Cortex of kidney (tissue), 1 donor: Measurements from ENCODE around the gene BCL2L13.
"Not testable (repeated sequence)": the region's sequence is repeated elsewhere in the genome, so short reads cannot be mapped to it uniquely, and the experiment has no call there.

ENCODE experiments used
- DNase-seq: peaks from one replicate; lab custom pipeline; 2025; lab: John Stamatoyannopoulos, UW

Gene BCL2L13

DNA sequence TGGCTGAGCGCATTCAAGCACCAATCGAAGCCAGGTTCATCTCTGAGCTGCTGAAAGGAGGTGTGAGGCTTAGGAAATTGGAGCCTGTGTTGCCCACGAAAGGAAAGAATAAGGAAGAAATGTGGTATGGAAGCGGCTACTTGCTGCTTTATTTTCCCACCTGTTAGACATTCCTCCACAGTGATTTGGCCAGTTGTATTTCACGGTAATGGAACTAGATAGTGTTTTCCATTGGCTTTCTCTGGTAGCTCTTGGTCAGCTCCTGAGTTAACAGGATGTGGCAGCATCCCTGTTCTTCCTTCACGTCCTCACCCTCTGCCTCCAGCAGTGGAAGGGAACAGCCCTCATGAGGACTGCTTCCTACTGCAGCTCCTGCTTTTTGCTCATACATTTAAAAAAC, 91.0 kb downstream of the BCL2L13 start:
- DNase-seq: no peak

DNA sequence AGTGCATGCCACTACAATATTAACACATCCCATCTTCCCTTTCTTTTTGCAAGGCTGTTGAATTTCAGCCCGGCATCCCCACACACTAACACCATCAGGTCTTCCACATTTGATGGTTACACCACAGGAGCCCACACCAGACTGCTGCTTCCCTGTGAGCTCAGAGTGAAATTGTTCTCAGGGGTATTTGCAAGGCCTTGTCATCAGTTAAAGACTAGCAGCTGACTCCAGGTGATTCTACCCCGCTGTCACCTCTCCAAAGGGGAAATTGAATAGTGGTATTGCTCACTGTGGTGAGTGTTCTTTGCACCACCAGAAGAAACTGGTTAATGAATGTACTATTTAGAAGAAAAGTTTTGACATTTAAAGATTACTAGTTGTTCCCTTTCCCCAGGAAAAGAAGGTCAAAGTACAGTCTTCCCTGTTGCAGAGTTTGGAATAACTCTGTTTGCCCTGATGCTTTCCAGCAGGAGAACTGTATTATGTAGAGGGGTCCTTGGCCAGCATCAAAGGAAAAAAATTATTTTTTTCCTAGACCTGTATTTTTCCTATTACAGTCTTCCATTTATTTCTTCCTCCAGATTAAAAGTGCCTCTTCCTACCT, 93.8 kb downstream of the BCL2L13 start:
- DNase-seq: no peak

DNA sequence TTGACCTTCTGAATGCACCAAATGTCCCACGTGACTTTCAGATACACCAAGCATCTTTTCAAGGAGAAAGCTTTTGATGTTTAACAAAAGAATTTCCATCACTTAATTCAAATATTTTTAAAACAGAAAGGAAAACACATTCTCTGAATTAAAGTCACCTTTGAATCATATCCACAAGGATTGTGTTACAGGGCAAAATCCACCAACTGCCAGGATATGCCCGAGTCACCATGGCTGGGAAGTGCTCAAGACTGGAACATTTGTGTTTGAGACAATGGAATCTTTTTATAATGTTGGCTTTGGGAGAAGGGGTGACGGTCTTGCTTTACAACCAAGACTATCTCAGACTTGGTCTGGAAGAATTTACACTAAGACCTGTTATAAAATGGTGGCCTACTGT, 94.9 kb downstream of the BCL2L13 start:
- no peak for DNase-seq

DNA sequence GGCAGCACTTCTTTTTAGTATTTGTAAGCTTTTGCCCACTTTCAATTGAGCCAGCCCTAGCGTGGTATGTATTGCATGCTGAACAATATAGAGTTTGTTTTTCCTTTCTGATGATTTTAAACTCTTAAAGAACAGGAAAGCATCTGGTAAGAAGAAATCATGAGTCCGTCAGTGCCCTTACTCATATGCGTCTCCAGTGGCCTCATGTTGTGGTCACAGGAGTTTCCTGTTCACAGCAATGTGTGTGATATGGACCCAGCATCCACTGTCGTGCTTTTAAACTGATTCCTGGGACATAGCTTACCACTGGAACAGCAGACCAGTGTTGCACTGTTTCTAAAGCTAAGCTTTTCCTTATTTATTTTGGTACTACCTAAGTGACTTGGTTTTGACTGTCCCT, 95.6 kb downstream of the BCL2L13 start:
- DNase-seq: no peak

DNA sequence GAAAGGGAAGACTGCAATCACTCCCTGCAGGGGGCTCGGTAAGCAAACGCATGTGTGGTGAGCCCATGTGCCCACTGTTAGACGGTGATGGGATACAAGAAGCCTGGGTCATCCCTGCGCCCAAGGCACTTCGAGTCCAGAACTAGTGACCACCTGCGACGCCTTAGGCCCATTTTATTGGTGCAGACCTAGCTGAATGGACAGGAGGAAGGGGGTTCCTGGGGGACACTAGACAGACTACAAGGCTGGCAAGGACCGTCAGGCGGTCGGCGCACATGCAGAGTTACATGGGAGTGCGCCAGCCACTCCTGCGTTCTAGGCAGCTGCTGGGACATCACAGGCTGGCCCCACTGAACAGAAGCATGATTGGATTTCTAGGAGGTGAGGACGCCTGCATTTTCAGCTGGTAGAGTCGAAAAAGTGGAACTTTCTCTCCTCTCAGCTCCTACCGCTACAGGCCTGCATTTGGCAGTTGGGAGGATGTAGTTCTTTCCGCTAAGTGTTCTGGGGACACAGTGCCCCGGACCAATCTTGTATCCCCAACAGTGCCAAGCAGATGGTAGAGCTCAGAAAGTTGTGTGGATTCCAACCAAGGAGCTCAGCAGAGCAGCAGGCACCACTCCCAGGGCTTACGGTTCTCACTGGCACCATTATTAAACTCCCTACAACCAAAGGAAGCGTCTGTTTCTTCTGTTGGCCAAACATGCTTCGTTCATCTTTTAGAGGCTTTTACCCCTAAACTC, 100.0 kb downstream of the BCL2L13 start:
- no peak for DNase-seq

DNA sequence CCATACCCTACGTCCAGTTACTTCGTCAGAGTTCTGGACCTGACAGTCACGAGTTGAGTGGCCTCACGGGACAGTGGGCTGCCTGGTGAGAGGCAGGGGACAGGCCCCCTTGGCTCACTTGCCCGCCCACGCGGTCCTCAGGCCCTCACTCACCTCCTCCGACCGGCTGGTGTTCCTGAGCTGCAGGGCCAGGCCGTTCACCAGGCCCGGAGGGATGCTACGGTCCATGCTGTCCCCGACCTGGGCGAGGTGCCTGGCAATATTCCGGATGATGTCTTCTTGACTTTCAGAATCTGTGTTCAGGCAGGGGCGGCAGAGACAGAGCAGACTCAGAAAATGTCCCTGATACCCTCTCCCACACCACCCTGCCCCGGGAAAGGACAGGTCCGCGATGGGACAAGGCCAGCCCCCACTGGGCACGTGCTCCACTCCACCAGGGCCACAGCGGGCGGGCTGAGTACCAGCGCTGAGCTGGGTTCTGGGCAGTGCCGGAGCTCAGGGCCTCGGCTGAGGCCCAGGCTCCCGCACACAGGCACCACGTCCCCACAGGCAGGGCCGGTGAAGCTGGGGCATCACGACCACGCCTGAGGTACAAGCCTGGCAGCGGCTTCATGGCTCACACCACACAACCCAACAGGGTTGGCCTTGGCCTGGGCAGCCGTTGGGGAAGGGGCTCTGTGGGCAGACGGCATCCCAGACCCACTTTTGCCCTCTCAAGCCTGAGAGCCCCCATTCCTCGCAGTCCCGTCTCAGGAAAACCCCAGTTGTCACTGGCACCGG, 100.8 kb downstream of the BCL2L13 start:
- no peak for DNase-seq

DNA sequence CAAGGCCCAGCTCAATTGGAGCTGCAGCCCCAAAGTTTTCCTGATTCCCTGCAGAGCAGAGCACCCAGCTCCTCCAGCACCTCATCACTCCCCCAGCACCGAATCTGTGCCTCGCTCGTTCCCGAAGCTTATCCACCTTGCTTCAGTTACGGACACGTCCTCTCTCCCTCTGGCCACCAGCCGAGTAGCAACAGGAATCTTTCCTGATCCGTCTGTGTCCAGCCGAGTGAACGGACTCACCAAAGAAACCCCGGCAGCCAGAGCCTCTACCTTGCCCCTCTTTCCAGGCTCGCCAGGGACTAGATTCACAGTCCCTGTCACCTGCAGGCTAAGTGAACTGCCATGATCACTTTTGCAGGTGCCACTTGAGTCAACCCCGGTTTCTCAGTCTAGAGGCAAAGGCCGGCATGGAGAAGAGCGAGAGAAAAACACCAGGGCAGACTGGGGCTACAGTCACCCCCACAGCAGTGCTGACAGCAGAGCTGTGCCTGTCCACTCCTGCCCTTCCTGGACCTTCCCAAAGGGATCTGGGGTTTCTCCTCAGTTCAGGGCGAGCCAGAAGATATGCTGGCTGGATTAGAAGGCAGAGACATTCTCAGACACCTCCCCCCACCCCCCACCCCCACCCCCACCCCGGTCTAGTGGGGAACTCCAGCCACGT, 103.4 kb downstream of the BCL2L13 start:
- DNase-seq: no peak

DNA sequence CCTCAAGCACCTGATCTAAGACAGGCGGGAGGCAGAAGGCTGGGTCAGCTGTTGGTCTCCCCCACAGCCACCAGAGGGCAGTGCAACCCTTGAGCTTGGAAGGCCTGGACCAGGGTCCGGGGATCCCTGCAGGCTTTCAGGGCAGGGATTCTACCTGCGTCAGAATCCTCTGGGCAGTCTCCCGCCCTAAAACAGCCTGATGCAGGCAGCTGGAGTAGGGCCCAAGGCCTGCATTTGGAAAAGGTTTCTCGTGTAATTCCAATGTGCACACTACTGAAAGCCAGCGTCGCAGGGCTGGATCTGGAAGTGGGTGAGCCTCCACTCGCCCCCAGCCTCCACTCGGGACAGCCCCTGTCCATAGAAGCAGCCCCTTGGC, 104.0 kb downstream of the BCL2L13 start:
- no peak for DNase-seq

DNA sequence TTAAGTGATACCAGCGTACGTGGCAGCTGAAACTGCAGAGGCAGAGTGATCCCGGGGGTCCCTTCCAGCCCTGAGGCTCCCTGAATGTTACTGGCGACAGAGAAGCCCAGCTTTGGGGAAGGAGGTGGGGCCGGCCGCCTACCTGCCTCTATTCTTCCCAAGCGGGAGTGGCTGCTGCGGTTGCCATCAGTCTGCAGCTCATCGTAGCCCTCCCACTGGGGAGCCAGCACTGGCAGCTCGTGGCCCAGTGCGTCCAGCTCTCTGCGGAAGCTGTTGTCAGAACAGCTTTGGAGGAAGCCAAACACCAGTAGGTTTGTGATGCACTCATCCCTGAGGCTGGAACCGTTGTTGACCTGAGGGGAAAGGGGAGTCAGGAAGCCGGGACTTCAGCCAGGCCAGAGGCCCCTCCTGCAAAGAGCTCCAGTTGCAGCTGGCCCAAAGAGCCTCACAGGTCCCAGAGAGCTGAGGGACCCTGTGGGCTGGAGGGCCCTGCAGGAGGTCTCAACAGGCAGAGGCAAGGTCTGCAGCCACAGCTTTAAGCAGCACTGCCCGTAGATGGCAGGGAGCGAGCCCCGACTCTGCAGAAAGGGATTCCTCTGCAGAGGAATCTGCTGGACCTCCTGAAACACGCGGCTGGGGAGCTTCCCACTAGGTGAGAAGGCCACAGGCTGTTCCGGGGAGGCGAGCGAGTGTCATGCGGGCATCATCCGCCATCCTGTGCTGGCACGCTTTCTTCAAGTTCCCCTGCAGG, 105.3 kb downstream of the BCL2L13 start:
- no peak for DNase-seq

DNA sequence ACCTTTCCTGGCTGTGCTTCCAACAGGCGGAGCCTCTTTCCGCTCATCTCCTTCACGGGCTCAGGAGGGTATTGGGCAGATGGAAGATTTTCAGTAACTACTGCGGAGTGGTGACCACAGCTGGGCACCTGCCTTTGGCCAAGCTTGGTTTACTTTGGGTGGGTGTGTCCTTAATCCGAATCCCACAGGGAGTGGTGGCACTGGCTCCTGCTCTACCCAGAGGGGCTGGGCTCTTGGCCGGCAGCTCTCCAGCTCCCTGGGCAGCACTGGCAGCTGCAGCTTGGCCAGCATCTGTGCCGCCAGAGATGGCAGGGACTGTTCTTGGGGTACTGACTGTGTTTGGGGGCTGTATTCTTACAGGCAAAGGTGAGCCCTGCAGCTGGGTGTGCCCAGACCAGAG, 105.9 kb downstream of the BCL2L13 start:
- no peak for DNase-seq

DNA sequence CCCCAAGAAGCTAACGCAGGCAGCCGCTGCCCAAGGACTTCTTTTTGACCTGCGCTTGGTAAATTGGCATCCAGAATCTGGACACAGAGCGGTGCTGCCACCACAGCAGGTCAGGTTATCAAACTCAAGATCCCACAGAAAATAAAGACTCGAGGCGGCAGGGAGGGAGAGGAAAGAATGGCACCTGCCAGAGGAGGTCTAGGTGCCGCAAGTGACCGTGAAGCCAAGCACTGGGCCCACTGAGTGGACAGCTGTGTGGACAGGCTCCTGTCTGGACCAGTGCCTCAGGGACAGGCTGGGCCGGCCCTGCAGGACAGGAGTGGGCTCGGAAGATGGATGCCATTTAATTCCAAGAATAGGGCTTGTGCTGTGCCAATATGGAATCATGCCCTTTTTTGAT, 108.4 kb downstream of the BCL2L13 start:
- no peak for DNase-seq

DNA sequence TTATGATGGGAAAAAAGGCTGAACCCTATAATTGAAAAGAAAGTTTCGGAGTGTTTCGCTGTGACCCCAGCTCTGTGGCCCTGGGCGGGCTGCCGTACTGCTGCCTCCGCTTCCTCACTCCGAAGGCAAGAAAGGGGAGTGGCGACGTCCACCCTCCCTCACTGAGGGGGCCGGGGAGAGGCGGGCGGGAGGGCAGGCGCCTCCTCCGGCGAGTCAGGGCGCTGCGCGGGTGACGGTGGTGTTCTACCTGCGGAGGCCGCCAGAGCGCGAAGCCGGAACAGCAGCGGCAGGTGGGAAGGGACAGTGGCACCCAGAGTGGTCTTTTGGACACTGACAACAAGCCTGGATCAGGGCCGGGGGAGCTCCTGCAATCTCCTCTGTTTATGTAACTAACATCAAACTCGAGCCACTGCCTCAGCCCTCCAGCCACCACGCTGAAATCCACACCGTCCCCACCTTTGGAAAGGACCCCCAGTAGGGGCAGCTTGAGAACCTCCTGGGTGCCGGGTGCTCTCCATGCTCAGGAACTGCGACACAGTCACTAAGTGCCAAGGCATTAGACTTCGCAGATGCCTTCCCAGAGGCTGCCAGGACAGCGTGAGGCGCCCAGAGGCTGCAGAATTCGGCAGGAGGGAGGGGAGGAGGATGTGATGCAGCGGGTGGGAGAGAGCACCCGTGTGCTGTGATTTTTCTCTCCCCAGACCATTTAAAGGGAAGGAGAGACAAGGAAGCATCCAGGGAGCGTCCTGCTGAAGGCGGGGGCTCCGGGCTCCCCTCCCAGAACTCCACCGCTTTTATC, 110.2 kb downstream of the BCL2L13 start:
- no peak for DNase-seq

DNA sequence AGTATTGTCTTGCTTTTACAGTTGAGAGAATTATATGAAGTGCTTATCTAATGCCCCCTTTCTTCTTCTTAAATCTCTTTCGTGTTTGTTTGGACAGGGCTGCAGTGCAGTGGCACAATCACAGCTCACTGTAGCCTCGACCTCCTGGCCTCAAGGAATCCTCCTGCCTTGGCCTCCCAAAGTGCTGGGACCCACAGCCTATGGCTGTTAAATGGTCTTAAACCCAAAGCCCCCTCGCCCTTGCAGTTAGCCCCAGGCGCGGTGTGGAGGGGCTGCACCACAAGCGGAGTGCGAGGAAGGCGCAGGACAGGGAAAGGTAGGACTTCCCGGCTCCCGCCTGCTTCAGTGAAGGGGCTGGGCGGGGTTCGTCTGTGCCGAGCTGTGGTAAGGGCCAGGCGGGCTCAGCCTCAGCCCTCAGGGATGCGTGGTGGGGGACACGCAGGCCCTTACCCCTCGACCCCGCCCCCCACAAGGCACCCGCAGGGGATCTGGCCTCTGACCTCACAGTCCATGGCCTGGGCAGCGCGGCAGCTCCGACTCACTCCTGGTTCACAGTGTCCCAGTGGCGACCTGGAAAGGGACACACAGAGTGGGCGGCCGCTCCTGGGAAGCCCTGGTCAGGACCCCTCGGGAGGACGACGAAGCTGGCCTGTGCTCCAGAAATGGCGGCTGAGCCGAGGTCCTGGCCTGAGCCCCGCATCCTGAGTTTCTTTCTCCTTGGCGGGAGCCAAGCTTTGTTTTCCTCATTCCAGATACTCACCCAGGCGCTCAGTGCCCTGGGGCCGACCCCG, 111.2 kb downstream of the BCL2L13 start:
- no peak for DNase-seq

DNA sequence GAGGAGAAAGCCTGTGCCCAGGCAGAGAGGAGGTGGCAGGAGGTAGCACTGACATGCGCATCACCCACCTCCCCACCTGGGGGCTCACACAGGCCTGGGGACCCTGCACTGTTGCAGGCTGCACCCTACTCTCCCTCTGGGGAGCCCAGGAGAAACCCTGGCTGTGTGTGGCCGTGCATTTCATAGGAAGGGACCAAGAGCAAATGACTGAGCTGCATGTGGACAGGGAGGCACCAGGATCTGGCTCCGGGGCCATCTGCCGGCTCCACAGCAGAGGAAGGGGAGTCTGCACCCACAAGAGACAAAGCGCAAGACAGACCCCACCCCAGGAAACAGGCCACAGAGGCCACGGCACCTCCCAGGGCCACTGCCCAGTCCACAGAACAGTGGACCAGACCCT, 113.0 kb downstream of the BCL2L13 start:
- DNase-seq: no peak

DNA sequence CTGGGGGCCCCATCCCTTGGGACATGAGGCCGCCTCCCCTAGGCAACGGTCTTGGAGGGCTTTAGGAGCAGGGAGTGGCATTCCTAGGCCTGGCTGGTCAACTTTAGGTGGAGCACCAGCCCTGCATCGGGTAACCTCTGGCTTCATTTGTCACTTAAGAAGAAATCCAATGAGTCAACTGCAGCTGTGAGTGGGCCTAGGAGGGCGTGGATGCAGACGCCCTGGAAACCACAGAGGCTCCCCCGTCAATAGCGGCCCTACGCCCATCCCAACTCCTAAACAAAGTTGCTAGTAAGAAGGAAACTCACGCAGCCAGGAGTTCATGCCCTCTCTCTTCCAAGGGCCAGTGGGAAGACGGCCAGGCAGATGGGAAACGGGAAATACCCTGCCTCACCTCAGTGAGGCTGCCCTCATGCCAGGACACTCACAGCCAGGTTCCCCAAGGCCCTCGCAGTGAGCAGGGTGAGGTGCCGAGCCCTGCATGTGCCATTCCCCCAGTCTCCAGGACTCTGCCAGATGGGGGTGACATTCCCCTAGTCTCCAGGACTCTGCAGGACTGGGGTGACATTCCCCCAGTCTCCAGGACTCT, 114.9 kb downstream of the BCL2L13 start:
- DNase-seq: no peak

DNA sequence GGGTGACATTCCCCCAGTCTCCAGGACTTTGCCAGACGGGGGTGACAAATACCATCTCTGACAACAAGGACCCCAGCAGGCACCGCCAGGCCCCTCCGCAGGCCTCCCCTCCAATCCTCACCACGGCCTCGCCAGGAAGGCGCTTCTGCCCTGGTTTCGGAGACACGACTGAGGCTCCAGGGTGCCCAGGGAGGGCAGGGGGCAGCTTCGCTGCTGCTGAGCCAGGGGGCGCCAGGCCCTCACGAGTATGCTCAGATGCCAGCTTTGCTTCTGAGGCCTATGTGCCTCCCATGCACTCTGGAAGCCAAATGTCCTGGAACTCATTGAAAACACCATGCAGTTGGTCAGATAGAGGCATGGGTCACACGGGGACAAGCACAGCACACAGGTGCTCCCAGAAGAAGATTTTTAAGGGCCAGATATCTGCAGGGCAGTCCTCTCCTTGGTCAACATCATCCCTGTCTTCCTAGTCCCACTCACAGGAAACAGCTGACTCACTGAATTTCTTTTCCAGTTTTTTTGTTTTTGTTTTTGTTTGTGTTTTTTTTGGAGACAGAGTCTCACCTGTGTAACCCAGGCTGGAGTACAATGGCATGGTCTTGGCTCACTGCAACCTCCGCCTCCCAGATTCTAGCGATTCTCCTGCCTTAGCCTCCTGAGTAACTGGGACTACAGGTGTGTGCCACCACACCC, 115.8 kb downstream of the BCL2L13 start:
- no peak for DNase-seq

DNA sequence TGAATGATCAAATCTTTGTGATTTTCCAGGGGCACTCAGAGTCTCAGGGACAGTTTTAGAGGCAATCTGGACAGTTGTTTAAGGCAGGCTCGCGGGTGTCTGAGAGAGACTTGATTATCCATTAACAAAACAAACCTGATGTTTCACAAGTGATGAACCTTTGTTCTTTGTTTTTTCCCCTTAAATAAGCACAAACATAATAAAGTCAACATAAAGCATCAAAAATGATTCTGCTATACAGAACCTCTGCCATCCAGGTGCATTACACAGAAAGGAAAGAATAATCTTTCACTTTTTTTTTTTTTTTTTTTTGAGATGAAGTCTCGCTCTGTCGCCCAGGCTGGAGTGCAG, 122.6 kb downstream of the BCL2L13 start:
- DNase-seq: no peak

DNA sequence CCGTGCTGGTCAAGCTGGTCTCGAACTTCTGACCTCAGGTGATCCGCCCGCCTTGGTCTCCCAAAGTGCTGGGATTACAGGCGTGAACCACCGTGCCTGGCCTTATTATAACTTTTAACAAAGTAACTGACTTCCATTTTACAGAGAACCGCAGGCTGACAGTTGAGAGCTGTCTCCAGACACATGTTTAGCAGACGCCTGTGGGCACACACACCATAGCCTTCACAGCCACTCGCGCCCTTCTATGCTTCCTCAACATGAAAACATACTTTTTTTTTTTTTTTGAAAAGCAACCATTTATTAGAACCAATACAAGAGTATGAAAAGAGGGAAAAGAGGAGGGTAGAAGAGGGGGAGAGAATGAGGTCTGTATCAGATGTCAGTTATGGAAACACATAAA, 124.9 kb downstream of the BCL2L13 start:
- DNase-seq: not testable (repeated sequence)

DNA sequence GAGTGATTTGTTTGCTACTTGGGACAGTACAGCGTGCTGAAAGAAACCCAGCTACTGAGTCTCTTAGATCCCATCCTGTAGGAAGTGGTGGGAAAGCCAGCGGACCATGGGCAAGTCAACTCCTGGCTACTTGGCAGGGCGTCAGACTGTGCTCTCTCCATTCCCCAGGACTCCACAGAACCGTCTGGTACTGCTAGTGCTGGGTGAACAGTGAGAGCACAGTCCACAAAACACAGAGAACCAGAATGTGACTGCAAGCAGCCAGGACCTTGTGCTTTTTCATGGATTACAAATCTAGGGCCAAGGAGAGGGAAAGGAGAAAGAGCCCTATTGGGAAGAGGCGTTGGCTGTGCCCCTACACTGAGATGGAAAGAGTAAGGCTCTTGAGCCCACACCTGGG, 125.5 kb downstream of the BCL2L13 start:
- DNase-seq: no peak
